Measurements from ENCODE around the gene LANCL2.

LANCL2 gene

DNA sequence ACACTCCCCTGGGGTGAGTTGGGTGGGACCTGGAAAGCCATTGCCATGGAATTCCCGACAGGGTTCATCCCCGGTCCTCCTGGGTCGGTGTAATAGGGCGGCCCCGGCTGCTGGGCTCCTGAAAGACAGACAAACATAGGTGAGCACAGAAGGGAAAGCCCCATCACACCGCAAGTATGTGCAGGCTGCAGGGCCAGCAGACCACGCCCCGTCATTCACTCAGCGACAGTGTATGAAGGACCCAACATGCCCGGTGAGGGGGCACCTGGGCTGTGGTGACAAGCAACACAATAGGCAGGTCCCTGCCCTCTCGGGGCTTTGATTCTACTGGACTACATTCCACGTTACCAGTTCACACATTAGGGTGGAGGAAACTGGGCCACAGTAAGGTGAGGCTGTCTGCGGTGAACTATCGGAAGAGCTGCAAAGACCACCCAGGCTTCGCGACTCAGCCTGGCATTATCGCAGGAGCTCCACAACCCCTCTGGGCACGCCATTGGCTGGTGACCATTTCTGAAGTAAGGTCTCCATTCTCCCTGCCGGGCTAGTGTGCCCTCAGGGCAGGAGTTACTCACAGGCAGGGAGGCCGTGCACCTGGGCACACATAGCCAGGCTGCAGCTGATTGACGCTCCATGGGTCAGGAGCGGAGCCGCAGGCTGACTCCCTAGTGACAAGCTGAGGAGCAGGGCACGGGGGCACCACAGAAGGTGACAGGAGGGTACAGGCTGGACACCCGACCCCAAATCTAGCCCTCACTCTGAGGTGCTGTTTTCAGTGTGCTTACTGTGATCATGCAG, 108.0 kb downstream of the LANCL2 start:
- DNase-seq, result no peak

GRCh38 chr7:55473932-55474331, 108.8 kb downstream of the LANCL2 start:
- DNase-seq, result no peak

GRCh38 chr7:55474944-55475854, 110.1 kb downstream of the LANCL2 start:
- no peak for DNase-seq

- DNase-seq, result no peak
Observed at GRCh38 chr7:55475855-55476803, 111.0 kb downstream of the LANCL2 start.

GRCh38 chr7:55476852-55477780, 112.0 kb downstream of the LANCL2 start:
- no peak for DNase-seq

GRCh38 chr7:55477781-55478374, 112.7 kb downstream of the LANCL2 start:
- no peak for DNase-seq

DNA sequence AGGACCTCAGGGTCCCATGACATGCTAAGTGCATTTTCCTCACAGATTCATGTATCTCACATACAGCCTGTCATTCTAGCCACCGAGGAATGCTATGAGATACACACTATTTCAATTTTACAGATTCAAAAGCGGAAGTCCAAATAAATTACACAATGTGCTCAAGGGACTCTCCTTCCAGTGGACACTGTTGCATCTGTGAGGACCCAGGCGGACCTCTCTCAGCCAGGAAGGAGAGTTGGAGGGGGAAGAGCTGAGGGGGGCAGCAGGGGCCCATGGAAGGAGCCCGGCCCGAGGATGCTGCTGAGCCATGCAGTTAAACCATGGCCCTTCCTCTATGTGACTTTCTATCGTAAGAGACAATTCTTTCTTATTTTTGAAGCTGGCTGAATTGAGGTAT, 113.6 kb downstream of the LANCL2 start:
- no peak for DNase-seq

- no peak for DNase-seq
Observed at GRCh38 chr7:55481155-55481554, 116.0 kb downstream of the LANCL2 start.

- no peak for DNase-seq
Observed at GRCh38 chr7:55483046-55483445, 117.9 kb downstream of the LANCL2 start.
